ENCODE data around the gene TLCD1.

GRCh38 chr17:28746611-28747050, 20.6 kb upstream of the TLCD1 start:
- TF ChIP-seq POLR2A (IDR thresholded peaks at IDR 0.05; ENCODE audit: low read length), result no peak
- no peak for TF ChIP-seq GATA1 (IDR thresholded peaks at IDR 0.05; ENCODE audit: low read depth, low read length)
